OCI-LY3 (cell line): ENCODE data around the gene CLMN.

Experiments used
- H2AFZ ChIP-seq: fragments of 200-600, 300-600 bp; shearing (Covaris generic); 2 replicates; pipeline ENCODE4 v1.6.0; 2014; ENCODE audit warnings: antibody characterized with exemption, low read depth, low read length
- H3K27ac ChIP-seq: fragments of 200-600, 300-600 bp; sonication (generic); 2 replicates; pipeline ENCODE4 v1.5.1; 2014; ENCODE audit warnings: mild to moderate bottlenecking, low read length, moderate library complexity, mixed read lengths
- H3K27me3 ChIP-seq: fragments of 200-600, 300-600 bp; sonication (generic); 2 replicates; pipeline ENCODE4 v1.6.1; 2014; ENCODE audit warnings: low read depth, low read length, mixed read lengths
- H3K36me3 ChIP-seq: fragments of 200-600, 300-600 bp; sonication (generic); replicated peaks from 2 replicates; pipeline ENCODE3; 2014; ENCODE audit warnings: low read depth, low read length, mixed read lengths
- H3K4me1 ChIP-seq: fragments of 300-600, 200-600 bp; sonication (generic); 2 replicates; pipeline ENCODE4 v1.6.1; 2014; ENCODE audit warnings: low read length, mixed read lengths
- H3K4me2 ChIP-seq: fragments of 200-600, 300-600 bp; sonication (generic); 2 replicates; pipeline ENCODE4 v1.6.1; 2014; ENCODE audit warnings: low read length, mixed read lengths
- H3K4me3 ChIP-seq: fragments of 300-600, 200-600 bp; sonication (generic); 2 replicates; pipeline ENCODE4 v1.5.1; 2014; ENCODE audit warnings: antibody characterized with exemption, mild to moderate bottlenecking, low read length, moderate library complexity
- H3K79me2 ChIP-seq: fragments of 300-600, 200-600 bp; shearing (Covaris generic); 2 replicates; pipeline ENCODE4 v1.6.1; 2014; ENCODE audit warnings: mild to moderate bottlenecking, low read length, mixed read lengths
- H3K9ac ChIP-seq: fragments of 300-600, 200-600 bp; shearing (Covaris generic); 2 replicates; pipeline ENCODE4 v1.6.0; 2014; ENCODE audit warnings: mild to moderate bottlenecking, low read length, moderate library complexity
- H3K9me3 ChIP-seq: fragments of 200-600, 300-600 bp; shearing (Covaris generic); 2 replicates; pipeline ENCODE4 v1.6.1; 2014; ENCODE audit warnings: low read length, mixed read lengths; ENCODE audit not compliant: insufficient read depth
- H4K20me1 ChIP-seq: fragments of 200-600, 300-600 bp; sonication (generic); 2 replicates; pipeline ENCODE4 v1.6.1; 2016; ENCODE audit warnings: low read length, mixed read lengths; ENCODE audit not compliant: insufficient read depth
- CTCF ChIP-seq: fragments of 200-600, 300-600 bp; sonication (generic); IDR thresholded peaks from 2 replicates; pipeline ENCODE4 v1.5.1; 2014; ENCODE audit warnings: antibody characterized with exemption, low read length, low read depth
- EZH2phosphoT487 ChIP-seq: fragments of 200-600 bp; shearing (Covaris generic); IDR thresholded peaks from 2 replicates; pipeline ENCODE4 v1.6.1; 2018; ENCODE audit warnings: antibody characterized with exemption, mixed run types, low read depth

The CLMN gene

GRCh38 chr14:95359994-95360826 lies 40.5 kb upstream of the CLMN start:
- no peak overlapping the region for H3K9ac ChIP-seq
- peak overlapping the region; percentile 48 for H3K4me2 ChIP-seq
- H3K4me1 ChIP-seq = peaks cover 16% of the 10 kb centered on the region
- no peak overlapping the region for H2AFZ ChIP-seq
- H3K36me3 ChIP-seq = no peaks in the 10 kb centered on the region
- no peaks in the 10 kb centered on the region for H3K9me3 ChIP-seq
- H3K4me3 ChIP-seq = peak overlapping the region; percentile 55
- H4K20me1 ChIP-seq = no peaks in the 10 kb centered on the region
- TF ChIP-seq EZH2phosphoT487 (no peak), CTCF (no peak)
- no peak overlapping the region for H3K27ac ChIP-seq
- peaks cover 44% of the 10 kb centered on the region for H3K27me3 ChIP-seq
- H3K79me2 ChIP-seq = no peaks in the 10 kb centered on the region

GRCh38 chr14:95356245-95356869 lies 36.6 kb upstream of the CLMN start:
- peaks cover 6% of the 10 kb centered on the region; the same call in 1 of the 2 replicates for H3K27me3 ChIP-seq
- H3K9ac ChIP-seq = no peak overlapping the region
- no peaks in the 10 kb centered on the region for H3K9me3 ChIP-seq
- H3K27ac ChIP-seq = no peak overlapping the region
- no peaks in the 10 kb centered on the region for H3K36me3 ChIP-seq
- no peaks in the 10 kb centered on the region for H3K79me2 ChIP-seq
- H2AFZ ChIP-seq = no peak overlapping the region
- no peak overlapping the region for H3K4me3 ChIP-seq
- no peaks in the 10 kb centered on the region for H4K20me1 ChIP-seq
- H3K4me2 ChIP-seq = no peak overlapping the region
- H3K4me1 ChIP-seq = no peaks in the 10 kb centered on the region
- TF ChIP-seq EZH2phosphoT487 (no peak), CTCF (no peak)

GRCh38 chr14:95355422-95355821 lies 35.7 kb upstream of the CLMN start:
- peaks cover 6% of the 10 kb centered on the region; the same call in 1 of the 2 replicates for H3K27me3 ChIP-seq
- no peaks in the 10 kb centered on the region for H4K20me1 ChIP-seq
- H3K79me2 ChIP-seq = no peaks in the 10 kb centered on the region
- no peak overlapping the region for H3K9ac ChIP-seq
- no peaks in the 10 kb centered on the region for H3K9me3 ChIP-seq
- H3K4me3 ChIP-seq = no peak overlapping the region
- no peaks in the 10 kb centered on the region for H3K36me3 ChIP-seq
- no peak for TF ChIP-seq CTCF
- TF ChIP-seq EZH2phosphoT487 = no peak
- no peak overlapping the region for H3K27ac ChIP-seq
- H2AFZ ChIP-seq = no peak overlapping the region
- H3K4me1 ChIP-seq = no peaks in the 10 kb centered on the region
- no peak overlapping the region for H3K4me2 ChIP-seq

- no peak overlapping the region for H3K27ac ChIP-seq
- no peaks in the 10 kb centered on the region for H3K36me3 ChIP-seq
- no peak overlapping the region for H3K4me3 ChIP-seq
- TF ChIP-seq CTCF (no peak), EZH2phosphoT487 (no peak)
- no peak overlapping the region for H3K4me2 ChIP-seq
- peaks cover under 1% of the 10 kb centered on the region; the same call in 1 of the 2 replicates for H3K27me3 ChIP-seq
- no peaks in the 10 kb centered on the region for H3K9me3 ChIP-seq
- no peaks in the 10 kb centered on the region for H4K20me1 ChIP-seq
- H3K79me2 ChIP-seq = no peaks in the 10 kb centered on the region
- H3K4me1 ChIP-seq = no peaks in the 10 kb centered on the region
- no peak overlapping the region for H3K9ac ChIP-seq
- H2AFZ ChIP-seq = no peak overlapping the region
Measured at GRCh38 chr14:95354834-95355233, 35.1 kb upstream of the CLMN start.
